Glutamatergic neuron (in vitro differentiated cells): ENCODE data around the gene HMSD. TPM values are rescaled to one million over a fixed set of nuclear protein-coding genes. Genes with fewer than 3 reads are reported as not detected.

Experiments
- DNase-seq: peaks from one replicate; pipeline ENCODE4 v3.0.0; 2022
- H3K27ac Mint-ChIP-seq: one replicate; pipeline ENCODE4 v1.8.0; 2020; ENCODE audit warnings: mild to moderate bottlenecking, mixed read lengths, inconsistent platforms; ENCODE audit not compliant: unreplicated experiment
- H3K27me3 Mint-ChIP-seq: one replicate; pipeline ENCODE4 v1.8.0; 2020; ENCODE audit warnings: mild to moderate bottlenecking, moderate library complexity, mixed read lengths, inconsistent platforms; ENCODE audit not compliant: unreplicated experiment
- H3K36me3 Mint-ChIP-seq: one replicate; pipeline ENCODE4 v1.8.0; 2020; ENCODE audit warnings: mild to moderate bottlenecking, mixed read lengths, inconsistent platforms; ENCODE audit not compliant: unreplicated experiment
- H3K4me1 Mint-ChIP-seq: one replicate; pipeline ENCODE4 v1.8.0; 2020; ENCODE audit warnings: mild to moderate bottlenecking, low read depth, mixed read lengths, inconsistent platforms; ENCODE audit not compliant: unreplicated experiment
- H3K4me3 Mint-ChIP-seq: one replicate; pipeline ENCODE4 v1.8.0; 2020; ENCODE audit warnings: mild to moderate bottlenecking, mixed read lengths, inconsistent platforms; ENCODE audit not compliant: unreplicated experiment
- H3K9me3 Mint-ChIP-seq: one replicate; pipeline ENCODE4 v1.8.0; 2020; ENCODE audit warnings: mild to moderate bottlenecking, moderate library complexity, mixed read lengths, inconsistent platforms; ENCODE audit not compliant: unreplicated experiment
- CTCF ChIP-seq: fragments of 200-600 bp; sonication (generic); IDR thresholded peaks from one replicate; pipeline ENCODE4 v1.5.0; 2021; ENCODE audit not compliant: partially characterized antibody, unreplicated experiment
- total RNA-seq: library from RNA; stranded (reverse); fragmentation: NEBNext Ultra II Directional; extraction: Animal tissue kit (Norgen Biotek cat#: 25700); gene quantifications from one replicate; pipeline ENCODE4 v1.2.1, GENCODE V29; 2021; ENCODE audit not compliant: unreplicated experiment

The HMSD gene
- total RNA-seq, 1 donor from 2014 or later: not detected

DNA sequence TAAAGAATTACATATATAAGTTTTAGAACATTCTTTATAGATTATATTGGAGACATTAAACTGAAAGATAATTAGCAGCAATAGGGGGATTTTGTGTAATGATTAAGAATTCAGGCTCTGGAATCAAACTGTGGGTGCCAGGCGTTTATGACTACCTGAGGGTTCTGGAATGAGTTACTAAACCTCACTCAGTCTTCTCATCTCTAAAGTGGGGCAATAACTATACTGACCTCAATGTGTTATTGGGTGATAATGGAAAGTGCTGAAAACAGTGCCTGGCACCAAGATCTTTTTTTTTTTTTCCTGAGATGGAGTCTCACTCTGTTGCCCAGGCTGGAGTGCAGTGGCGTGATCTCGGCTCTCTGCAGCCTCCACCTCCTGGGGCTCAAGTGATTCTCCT lies 27.9 kb downstream of the HMSD start:
- Mint-ChIP-seq H3K9me3 (no peaks in the 10 kb centered on the region), H3K27me3 (peaks cover 5% of the 10 kb centered on the region), H3K36me3 (no peaks in the 10 kb centered on the region), H3K27ac (no peak overlapping the region), H3K4me3 (no peak overlapping the region), H3K4me1 (peaks cover 1% of the 10 kb centered on the region)
- no peak for TF ChIP-seq CTCF
- DNase-seq: no peak

GRCh38 chr18:63979409-63979920 lies 30.4 kb downstream of the HMSD start:
- H3K9me3 Mint-ChIP-seq: no peaks in the 10 kb centered on the region
- peak; percentile 81 for TF ChIP-seq CTCF
- peaks cover 2% of the 10 kb centered on the region for H3K27me3 Mint-ChIP-seq
- H3K4me3 Mint-ChIP-seq: no peak overlapping the region
- no peak overlapping the region for H3K27ac Mint-ChIP-seq
- H3K4me1 Mint-ChIP-seq: no peaks in the 10 kb centered on the region
- peak; percentile 41 for DNase-seq
- no peaks in the 10 kb centered on the region for H3K36me3 Mint-ChIP-seq

DNA sequence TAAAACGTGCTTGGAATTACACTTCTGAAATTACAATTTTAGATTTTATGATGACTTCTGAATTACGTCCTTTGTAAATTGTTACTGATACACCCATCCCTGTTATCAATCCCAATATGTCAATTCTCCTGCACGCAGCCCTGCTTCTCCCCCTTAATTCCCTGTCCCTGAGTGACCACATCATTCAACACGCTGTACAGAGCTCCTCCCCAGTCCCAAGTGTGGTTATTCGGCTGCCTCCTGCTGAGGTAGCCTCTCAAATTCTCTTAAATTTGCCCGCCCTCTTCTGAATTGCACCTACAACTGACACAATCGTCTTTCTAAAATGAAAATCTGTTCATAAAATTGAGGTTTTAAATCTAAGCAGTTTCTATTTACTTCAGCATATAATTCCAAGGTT lies 30.9 kb downstream of the HMSD start:
- H3K4me1 Mint-ChIP-seq: no peaks in the 10 kb centered on the region
- TF ChIP-seq CTCF: no peak
- H3K4me3 Mint-ChIP-seq: no peak overlapping the region
- DNase-seq: no peak
- no peaks in the 10 kb centered on the region for H3K36me3 Mint-ChIP-seq
- peaks cover 2% of the 10 kb centered on the region for H3K27me3 Mint-ChIP-seq
- no peak overlapping the region for H3K27ac Mint-ChIP-seq
- no peaks in the 10 kb centered on the region for H3K9me3 Mint-ChIP-seq

- no peaks in the 10 kb centered on the region for H3K4me1 Mint-ChIP-seq
- no peak for DNase-seq
- no peak overlapping the region for H3K4me3 Mint-ChIP-seq
- H3K9me3 Mint-ChIP-seq: no peaks in the 10 kb centered on the region
- no peak overlapping the region for H3K27ac Mint-ChIP-seq
- no peak for TF ChIP-seq CTCF
- H3K27me3 Mint-ChIP-seq: peaks cover 2% of the 10 kb centered on the region
- H3K36me3 Mint-ChIP-seq: no peaks in the 10 kb centered on the region
These were observed 31.9 kb downstream of the HMSD start for GRCh38 chr18:63980896-63981460.

- Mint-ChIP-seq H3K4me3 (no peak overlapping the region), H3K4me1 (no peaks in the 10 kb centered on the region), H3K27me3 (peaks cover 2% of the 10 kb centered on the region), H3K36me3 (no peaks in the 10 kb centered on the region), H3K27ac (no peak overlapping the region), H3K9me3 (no peaks in the 10 kb centered on the region)
- DNase-seq: no peak
- TF ChIP-seq CTCF: no peak
These were observed 32.6 kb downstream of the HMSD start for GRCh38 chr18:63981719-63982118.
